HL-60/S4 (cell line): ENCODE results near the gene SLC7A5.

Source experiments
- in situ Hi-C: fragments of 300-500 bp; cut with MboI; formaldehyde crosslinking; loops from 2 replicates; pipeline ENCODE4 v1.14.3; 2022; ENCODE audit warnings: low sequenced_read_pairs

SLC7A5 gene

GRCh38 chr16:87846705-87847466, 22.4 kb downstream of the SLC7A5 start:
- in situ Hi-C loops = no loop called here

GRCh38 chr16:87845807-87846619, 23.3 kb downstream of the SLC7A5 start:
- in situ Hi-C loops = no loop called here

- in situ Hi-C loops = no loop called here
Measured at GRCh38 chr16:87845213-87845612, 24.1 kb downstream of the SLC7A5 start.

GRCh38 chr16:87844809-87845208, 24.5 kb downstream of the SLC7A5 start:
- in situ Hi-C loops = no loop called here

GRCh38 chr16:87844120-87844733, 25.1 kb downstream of the SLC7A5 start:
- in situ Hi-C loops = no loop called here

- in situ Hi-C loops = no loop called here
Measured at GRCh38 chr16:87843678-87844105, 25.6 kb downstream of the SLC7A5 start.

GRCh38 chr16:87842209-87842869, 27.0 kb downstream of the SLC7A5 start:
- in situ Hi-C loops = no loop called here

GRCh38 chr16:87841340-87842208, 27.7 kb downstream of the SLC7A5 start:
- in situ Hi-C loops = no loop called here

- in situ Hi-C loops = no loop called here
Measured at GRCh38 chr16:87840271-87840978, 28.9 kb downstream of the SLC7A5 start.

- in situ Hi-C loops = no loop called here
Measured at GRCh38 chr16:87839542-87840270, 29.6 kb downstream of the SLC7A5 start.

- in situ Hi-C loops = no loop called here
Measured at GRCh38 chr16:87838643-87839541, 30.4 kb downstream of the SLC7A5 start.

GRCh38 chr16:87837627-87838289, 31.5 kb downstream of the SLC7A5 start:
- in situ Hi-C loops = no loop called here

- in situ Hi-C loops = no loop called here
Measured at GRCh38 chr16:87836844-87837581, 32.3 kb downstream of the SLC7A5 start.

- in situ Hi-C loops = no loop called here
Measured at GRCh38 chr16:87836346-87836843, 32.9 kb downstream of the SLC7A5 start.

- in situ Hi-C loops = no loop called here
Measured at GRCh38 chr16:87835882-87836331, 33.4 kb downstream of the SLC7A5 start.
